HG03280 (cell line): ENCODE results near the gene IL16.
"Not testable (repeated sequence)": the region's sequence is repeated elsewhere in the genome, so short reads cannot be mapped to it uniquely, and the experiment has no call there.

ENCODE experiments used
- ATAC-seq: cut with Tn5 transposase; IDR thresholded peaks from one replicate; pipeline ENCODE4 v1.9.1; 2021; ENCODE audit warnings: mild to moderate bottlenecking, moderate library complexity; ENCODE audit not compliant: unreplicated experiment

IL16 gene

GRCh38 chr15:81309647-81310450 lies 113.2 kb downstream of the IL16 start:
- ATAC-seq = no peak

- ATAC-seq = no peak
Measured at GRCh38 chr15:81310480-81310879, 113.8 kb downstream of the IL16 start.

GRCh38 chr15:81311752-81312464 lies 115.2 kb downstream of the IL16 start:
- no peak for ATAC-seq

- no peak for ATAC-seq
Measured at GRCh38 chr15:81312790-81313543, 116.3 kb downstream of the IL16 start.

GRCh38 chr15:81313686-81314085 lies 117.0 kb downstream of the IL16 start:
- no peak for ATAC-seq

GRCh38 chr15:81314378-81314777 lies 117.7 kb downstream of the IL16 start:
- no peak for ATAC-seq

GRCh38 chr15:81315452-81316175 lies 118.9 kb downstream of the IL16 start:
- ATAC-seq = no peak

- no peak for ATAC-seq
Measured at GRCh38 chr15:81316267-81316666, 119.6 kb downstream of the IL16 start.

GRCh38 chr15:81317642-81318017 lies 121.0 kb downstream of the IL16 start:
- no peak for ATAC-seq

- no peak for ATAC-seq
Measured at GRCh38 chr15:81321667-81322066, 125.0 kb downstream of the IL16 start.

GRCh38 chr15:81322676-81323253 lies 126.1 kb downstream of the IL16 start:
- no peak for ATAC-seq

- ATAC-seq = peak; percentile 3
Measured at GRCh38 chr15:81323559-81323943, 126.9 kb downstream of the IL16 start.

- ATAC-seq = peak; percentile 100
Measured at GRCh38 chr15:81323944-81324881, 127.5 kb downstream of the IL16 start, which contains the start of gene STARD5. STARD5 (minus strand) TSS chr15:81324141; CDS start chr15:81324099, 42 bp downstream.

GRCh38 chr15:81326466-81327212 lies 130.0 kb downstream of the IL16 start:
- ATAC-seq = no peak

- no peak for ATAC-seq
Measured at GRCh38 chr15:81327516-81327915, 130.8 kb downstream of the IL16 start.

GRCh38 chr15:81329446-81329845 lies 132.8 kb downstream of the IL16 start:
- ATAC-seq = no peak

GRCh38 chr15:81330366-81331090 lies 133.8 kb downstream of the IL16 start:
- no peak for ATAC-seq

GRCh38 chr15:81331141-81331540 lies 134.5 kb downstream of the IL16 start:
- not testable (repeated sequence) for ATAC-seq
